ENCODE measurements around the gene ASXL1. TPM values are rescaled to one million over a fixed set of nuclear protein-coding genes. Genes with fewer than 3 reads are reported as not detected.
A peak's percentile ranks its signal among the peaks of the same experiment; 100 is the strongest.

Gene ASXL1
- total and polyA plus RNA-seq, 4 experiments from 2014 or later: 8.8 to 127 (median 73.1) TPM

DNA sequence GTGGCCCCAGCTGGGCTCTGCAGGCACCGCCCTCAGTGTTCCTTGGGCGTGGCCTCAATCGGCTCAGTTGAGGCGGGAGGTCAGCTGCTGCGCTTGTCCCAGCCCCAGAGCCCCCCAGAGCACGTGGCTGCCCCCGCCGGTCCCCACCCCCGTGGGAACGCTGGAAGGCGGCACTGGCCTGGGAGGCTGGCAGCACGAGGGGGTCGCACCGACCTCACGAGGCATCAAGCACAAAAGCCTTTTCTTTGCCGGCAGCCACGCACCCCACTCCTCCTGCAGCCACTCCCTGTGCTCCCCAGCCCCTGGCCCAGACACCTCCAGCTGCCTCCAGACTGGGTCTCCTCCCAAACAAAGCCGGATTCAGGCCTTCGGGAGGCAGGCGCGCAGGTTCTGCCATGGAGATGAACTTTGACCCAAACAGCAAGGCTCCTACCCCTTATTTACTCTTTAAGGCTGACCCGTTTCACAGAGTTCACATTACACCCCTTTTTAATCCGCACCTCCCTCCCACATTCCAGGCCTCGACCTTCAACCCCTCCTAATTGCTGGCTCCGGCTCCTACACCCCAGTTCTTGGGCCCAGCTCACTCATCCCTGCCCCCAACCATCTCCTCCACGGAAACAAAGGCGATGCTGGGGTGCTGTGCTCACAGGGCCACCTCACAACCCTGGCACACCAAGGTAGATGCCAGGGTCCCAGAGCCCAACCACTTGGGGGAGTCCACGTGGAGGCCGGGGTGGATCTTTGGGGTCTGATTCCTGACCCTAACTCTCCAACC lies 115.3 kb downstream of the ASXL1 start:
- no peaks in the 10 kb centered on the region for H3K9me3 Mint-ChIP-seq
- CTCF ChIA-PET (ENCODE audit: partially characterized antibody): interaction anchor here (1.0 to 1.5 kb wide), 2 partner anchors 12 to 49 kb away, joined by 3 to 4 read pairs; no protein-coding TSS in a partner anchor
- POLR2A ChIA-PET (ENCODE audit: partially characterized antibody): no interaction called here

GRCh38 chr20:32474009-32474716 lies 116.0 kb downstream of the ASXL1 start:
- Mint-ChIP-seq H3K4me3 (no peak overlapping the region), H3K4me1 (peaks cover 18 to 50% (median 39%) of the 10 kb centered on the region in 4 donors), H3K27ac (peak overlapping the region in 4 of 7 donors; percentile 12 to 77 (median 36)), H3K27me3 (no peaks in the 10 kb centered on the region), H3K36me3 (peaks cover 0 to 16% of the 10 kb centered on the region in 2 donors), H3K9me3 (no peaks in the 10 kb centered on the region)
- Histone ChIP-seq H3K4me3 (ENCODE audit: low read length in 2 of 2) (no peak overlapping the region), H3K4me1 (ENCODE audit: insufficient read depth, low read length) (peaks cover 30% of the 10 kb centered on the region), H3K9me3 (ENCODE audit: control insufficient read depth in 1 of 2, low read length in 2 of 2) (no peaks in the 10 kb centered on the region), H3K36me3 (ENCODE audit: insufficient read depth, low read length) (peaks cover 21% of the 10 kb centered on the region), H3K27me3 (ENCODE audit: insufficient read depth, low read length) (no peaks in the 10 kb centered on the region), H3K27ac (ENCODE audit: low read depth, low read length) (no peak overlapping the region)
- intact Hi-C loops (cut with micrococcal nuclease): no loop called here
- ChIA-PET CTCF (ENCODE audit: partially characterized antibody) (interaction anchor here (1.5 kb wide), 1 partner anchor 11 kb away, joined by 4 read pairs; no protein-coding TSS in a partner anchor), POLR2A (ENCODE audit: partially characterized antibody) (no interaction called here)
- no peak for DNase-seq

More for the DNA sequence above, 115.3 kb downstream of the ASXL1 start:
- Histone ChIP-seq H3K4me1 (ENCODE audit: insufficient read depth, low read length) (peaks cover 23% of the 10 kb centered on the region), H3K9me3 (ENCODE audit: control insufficient read depth in 1 of 2, low read length in 2 of 2) (no peaks in the 10 kb centered on the region), H3K4me3 (ENCODE audit: low read length in 2 of 2) (no peak overlapping the region), H3K27me3 (ENCODE audit: insufficient read depth, low read length) (no peaks in the 10 kb centered on the region), H3K36me3 (ENCODE audit: insufficient read depth, low read length) (peaks cover 21% of the 10 kb centered on the region), H3K27ac (ENCODE audit: low read depth, low read length) (no peak overlapping the region)
- Mint-ChIP-seq H3K27ac (peak overlapping the region in 4 of 7 donors; percentile 25 to 77 (median 62)), H3K27me3 (no peaks in the 10 kb centered on the region), H3K4me3 (no peak overlapping the region), H3K36me3 (peaks cover 0 to 18% of the 10 kb centered on the region in 2 donors), H3K4me1 (peaks cover 21 to 42% (median 35%) of the 10 kb centered on the region in 4 donors)
- DNase-seq: peak in 1 of 5 donors; percentile 13
- intact Hi-C loops (cut with micrococcal nuclease): no loop called here

DNA sequence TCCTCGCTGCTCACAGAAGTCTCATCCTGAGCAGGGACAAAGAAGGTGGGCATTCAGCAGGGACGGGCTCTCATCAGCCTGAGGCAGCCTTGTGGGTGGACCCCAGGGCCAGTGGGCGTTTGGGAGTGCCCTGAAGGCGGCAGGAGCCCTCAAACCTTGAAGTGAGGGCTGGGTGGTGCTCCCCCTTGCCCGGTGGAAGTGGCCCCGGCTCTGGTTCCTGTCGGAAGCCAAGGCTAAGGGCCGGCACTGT lies 116.5 kb downstream of the ASXL1 start:
- no peaks in the 10 kb centered on the region for H3K27me3 ChIP-seq (ENCODE audit: insufficient read depth, low read length)
- no peaks in the 10 kb centered on the region for H3K9me3 ChIP-seq (ENCODE audit: control insufficient read depth in 1 of 2, low read length in 2 of 2)
- Mint-ChIP-seq H3K36me3 (peaks cover 0 to 16% of the 10 kb centered on the region in 2 donors), H3K9me3 (no peaks in the 10 kb centered on the region), H3K27ac (no peak overlapping the region), H3K4me1 (peaks cover 20 to 53% (median 43%) of the 10 kb centered on the region in 4 donors), H3K27me3 (no peaks in the 10 kb centered on the region), H3K4me3 (no peak overlapping the region)
- peaks cover 35% of the 10 kb centered on the region for H3K4me1 ChIP-seq (ENCODE audit: insufficient read depth, low read length)
- no peak for DNase-seq
- CTCF ChIA-PET (ENCODE audit: partially characterized antibody): interaction anchor here (1.5 kb wide), 1 partner anchor 11 kb away, joined by 4 read pairs; no protein-coding TSS in a partner anchor
- peaks cover 21% of the 10 kb centered on the region for H3K36me3 ChIP-seq (ENCODE audit: insufficient read depth, low read length)
- no peak overlapping the region for H3K27ac ChIP-seq (ENCODE audit: low read depth, low read length)
- no peak overlapping the region for H3K4me3 ChIP-seq (ENCODE audit: low read length in 2 of 2)
- POLR2A ChIA-PET (ENCODE audit: partially characterized antibody): no interaction called here
- intact Hi-C loops (cut with micrococcal nuclease): no loop called here

DNA sequence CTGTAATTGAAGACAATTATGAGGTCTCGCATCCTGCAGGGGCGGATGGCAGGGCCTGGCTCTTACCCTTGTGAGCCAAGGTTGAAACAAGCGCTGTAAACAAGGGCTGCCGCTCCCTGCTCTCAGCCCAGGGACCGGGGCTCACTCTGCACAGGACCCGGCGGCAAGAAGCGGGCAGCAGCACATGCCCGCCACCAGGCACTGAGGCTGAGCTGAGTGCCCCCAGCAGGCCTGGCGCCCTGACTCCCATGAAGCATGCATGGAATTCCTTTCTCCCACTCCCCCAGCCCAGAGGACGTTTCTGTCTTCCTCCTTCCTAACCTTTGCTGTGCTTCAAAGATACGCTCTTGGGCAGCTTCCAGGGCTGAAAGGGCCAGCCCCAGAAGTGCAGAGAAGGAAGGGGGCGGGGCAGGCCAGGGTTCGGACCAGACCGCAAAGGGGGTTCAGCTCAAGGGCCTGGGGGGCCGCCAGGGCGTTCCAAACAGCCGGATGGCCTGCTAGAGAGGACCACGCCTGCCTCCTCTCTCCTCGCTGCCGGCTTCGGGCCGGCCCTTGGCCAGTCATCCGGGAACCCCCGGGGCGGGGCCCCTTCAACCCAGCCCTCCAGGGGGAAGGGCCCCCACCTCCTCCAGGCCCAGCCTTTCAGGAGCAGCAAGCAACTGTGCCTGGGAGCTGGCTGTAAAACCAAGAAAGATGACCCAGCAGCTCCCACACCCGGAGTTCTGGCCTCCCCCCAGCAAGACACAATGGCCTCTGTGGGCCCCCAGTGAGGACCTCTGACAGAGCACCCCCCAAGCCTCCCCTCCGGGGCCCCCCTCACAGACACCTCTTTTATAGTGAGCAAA lies 117.1 kb downstream of the ASXL1 start:
- Histone ChIP-seq H3K27me3 (ENCODE audit: insufficient read depth, low read length) (no peaks in the 10 kb centered on the region), H3K4me3 (ENCODE audit: low read length in 2 of 2) (no peak overlapping the region), H3K36me3 (ENCODE audit: insufficient read depth, low read length) (peaks cover 21% of the 10 kb centered on the region), H3K27ac (ENCODE audit: low read depth, low read length) (no peak overlapping the region), H3K4me1 (ENCODE audit: insufficient read depth, low read length) (peaks cover 41% of the 10 kb centered on the region), H3K9me3 (ENCODE audit: control insufficient read depth in 1 of 2, low read length in 2 of 2) (no peaks in the 10 kb centered on the region)
- CTCF ChIA-PET (ENCODE audit: partially characterized antibody): interaction anchor here (1.5 kb wide), 1 partner anchor 10 kb away, joined by 4 read pairs; no protein-coding TSS in a partner anchor
- peaks cover 22 to 57% (median 46%) of the 10 kb centered on the region in 4 donors for H3K4me1 Mint-ChIP-seq
- intact Hi-C loops (cut with micrococcal nuclease): no loop called here
- H3K4me3 Mint-ChIP-seq: no peak overlapping the region
- no peak for DNase-seq
- POLR2A ChIA-PET (ENCODE audit: partially characterized antibody): no interaction called here
- H3K27me3 Mint-ChIP-seq: no peaks in the 10 kb centered on the region
- H3K9me3 Mint-ChIP-seq: no peaks in the 10 kb centered on the region
- peak overlapping the region in 4 of 7 donors; percentile 67 to 91 (median 77) for H3K27ac Mint-ChIP-seq
- H3K36me3 Mint-ChIP-seq: peaks cover 0 to 15% of the 10 kb centered on the region in 2 donors

GRCh38 chr20:32476684-32477593 lies 118.8 kb downstream of the ASXL1 start:
- peaks cover 23 to 56% (median 45%) of the 10 kb centered on the region in 4 donors for H3K4me1 Mint-ChIP-seq
- Histone ChIP-seq H3K9me3 (ENCODE audit: control insufficient read depth in 1 of 2, low read length in 2 of 2) (no peaks in the 10 kb centered on the region), H3K27ac (ENCODE audit: low read depth, low read length) (no peak overlapping the region), H3K4me3 (ENCODE audit: low read length in 2 of 2) (no peak overlapping the region), H3K27me3 (ENCODE audit: insufficient read depth, low read length) (no peaks in the 10 kb centered on the region), H3K4me1 (ENCODE audit: insufficient read depth, low read length) (peaks cover 58% of the 10 kb centered on the region), H3K36me3 (ENCODE audit: insufficient read depth, low read length) (peaks cover 21% of the 10 kb centered on the region)
- H3K9me3 Mint-ChIP-seq: no peaks in the 10 kb centered on the region
- no peak overlapping the region for H3K4me3 Mint-ChIP-seq
- ChIA-PET CTCF (ENCODE audit: partially characterized antibody) (interaction anchor here (1.1 kb wide), 1 partner anchor 9 kb away, joined by 4 read pairs; no protein-coding TSS in a partner anchor), POLR2A (ENCODE audit: partially characterized antibody) (interaction anchor here (1.3 kb wide), 1 partner anchor 8 kb away, joined by 4 read pairs; no protein-coding TSS in a partner anchor)
- intact Hi-C loops (cut with micrococcal nuclease): no loop called here
- no peak for DNase-seq
- H3K27ac Mint-ChIP-seq: peak overlapping the region; percentile 52 to 91 (median 88)
- H3K27me3 Mint-ChIP-seq: no peaks in the 10 kb centered on the region
- peaks cover 0 to 7% of the 10 kb centered on the region in 2 donors for H3K36me3 Mint-ChIP-seq

Measured in CD4-positive, alpha-beta memory T cell (primary cell).